Subcutaneous adipose tissue (tissue), 4 donors: ENCODE results near the gene CCDC88C. TPM values are rescaled to one million over a fixed set of nuclear protein-coding genes. Genes with fewer than 3 reads are reported as not detected.

Experiments
- CTCF ChIP-seq: fragments of 450-650 bp; IDR thresholded peaks from one replicate; pipeline ENCODE4 v1.5.1; 2016; ENCODE audit warnings: low read depth, mild to moderate bottlenecking, control low read depth, antibody characterized with exemption, moderate library complexity
- total RNA-seq, 4 donors: library from RNA; depleted of rRNA; stranded (reverse); fragments of >200 nt; gene quantifications; one replicate each; pipeline ENCODE4 v1.1.0, GENCODE V29; 2016

The CCDC88C gene
- total RNA-seq, 4 donors from 2014 or later: 7.3 to 16.2 (median 8.8) TPM

- no peak for TF ChIP-seq CTCF
Measured at GRCh38 chr14:91341751-91342154, 75.9 kb downstream of the CCDC88C start.

- TF ChIP-seq CTCF: no peak
Measured at GRCh38 chr14:91341334-91341733, 76.3 kb downstream of the CCDC88C start.

- no peak for TF ChIP-seq CTCF
Measured at GRCh38 chr14:91339671-91340369, 77.8 kb downstream of the CCDC88C start.

GRCh38 chr14:91339076-91339475 is 78.5 kb downstream of the CCDC88C start:
- no peak for TF ChIP-seq CTCF

- TF ChIP-seq CTCF: no peak
Measured at GRCh38 chr14:91338379-91338778, 79.2 kb downstream of the CCDC88C start.

GRCh38 chr14:91337699-91338335 is 79.8 kb downstream of the CCDC88C start:
- no peak for TF ChIP-seq CTCF

- TF ChIP-seq CTCF: no peak
Measured at GRCh38 chr14:91336093-91336450, 81.5 kb downstream of the CCDC88C start.
